NCI-H1417 treated with DMSO at 0.1 percent for 48 hours (cell line): ENCODE data around the gene FAM117B.

Experiments used
- DNase-seq: peaks from one replicate; lab custom pipeline; 2025; lab: John Stamatoyannopoulos, UW

Gene FAM117B

GRCh38 chr2:202634556-202635427, at the start of gene FAM117B:
Gene FAM117B, plus strand, starts transcription at chr2:202634969. Its CDS starts 219 bp downstream, at chr2:202635188.
- peak; percentile 78 for DNase-seq

- DNase-seq: peak; percentile 56
These were observed 45.9 kb upstream of the FAM117B start for GRCh38 chr2:202588647-202589581.

- no peak for DNase-seq
These were observed 45.2 kb upstream of the FAM117B start for GRCh38 chr2:202589582-202589949.

GRCh38 chr2:202592566-202592965, 42.2 kb upstream of the FAM117B start:
- DNase-seq: no peak

- no peak for DNase-seq
These were observed 35.7 kb upstream of the FAM117B start for GRCh38 chr2:202599105-202599504.

- DNase-seq: no peak
These were observed 34.9 kb upstream of the FAM117B start for GRCh38 chr2:202599911-202600310.

- DNase-seq: no peak
These were observed 30.1 kb upstream of the FAM117B start for GRCh38 chr2:202604699-202605098.

GRCh38 chr2:202605174-202605573, 29.6 kb upstream of the FAM117B start:
- no peak for DNase-seq

GRCh38 chr2:202608142-202608852, 26.5 kb upstream of the FAM117B start:
- DNase-seq: no peak

- DNase-seq: no peak
These were observed 25.2 kb upstream of the FAM117B start for GRCh38 chr2:202609381-202610145.

- no peak for DNase-seq
These were observed 24.4 kb upstream of the FAM117B start for GRCh38 chr2:202610380-202610779.

- DNase-seq: no peak
These were observed 22.6 kb upstream of the FAM117B start for GRCh38 chr2:202612145-202612544.

GRCh38 chr2:202613479-202613878, 21.3 kb upstream of the FAM117B start:
- no peak for DNase-seq

GRCh38 chr2:202624133-202624532, 10.6 kb upstream of the FAM117B start:
- DNase-seq: no peak

GRCh38 chr2:202627042-202627441, 7.7 kb upstream of the FAM117B start:
- DNase-seq: no peak

- no peak for DNase-seq
These were observed 6.0 kb upstream of the FAM117B start for GRCh38 chr2:202628646-202629198.

GRCh38 chr2:202632682-202633290, 2.0 kb upstream of the FAM117B start:
- no peak for DNase-seq

GRCh38 chr2:202633470-202633869, 1.3 kb upstream of the FAM117B start:
- no peak for DNase-seq

- DNase-seq: peak; percentile 21
These were observed 851 bp downstream of the FAM117B start for GRCh38 chr2:202635428-202636212.

- DNase-seq: no peak
These were observed 1.4 kb downstream of the FAM117B start for GRCh38 chr2:202636213-202636513.
